K562 (cell line): ENCODE measurements around the gene DCUN1D1. TPM values are rescaled to one million over a fixed set of nuclear protein-coding genes. Genes with fewer than 3 reads are reported as not detected.

Experiments
- ATAC-seq: fragments of 200-7000 bp; cut with Tn5 transposase; 3 replicates; pipeline ENCODE4 v1.9.1; 2020; ENCODE audit warnings: moderate library complexity
- BruUV-seq: library from RNA; stranded (reverse); fragments of 400-500 nt; replicated peaks from 2 replicates; lab custom pipeline; 2021; lab: Mats Ljungman, UMichigan
- CTCF ChIA-PET: fragments of 300-600 bp; formaldehyde crosslinking; extraction: SDS; loops from one replicate; lab custom pipeline; 2021; ENCODE audit warnings: low intra/inter-chr PET ratio; lab: Yijun Ruan, JAX
- POLR2A ChIA-PET: fragments of 300-600, 350-650 bp; sonication (Branson Sonifier 250); formaldehyde crosslinking; extraction: SDS; loops from one replicate; lab custom pipeline; 2021; ENCODE audit warnings: antibody characterized with exemption, inconsistent platforms; lab: Yijun Ruan, JAX
- DNase-seq, 4 experiments: peaks; one replicate each; pipeline versions ENCODE4 v3.0.0 to v3.0.0-alpha.2; 2011 to 2018; ENCODE audit warnings: low spot score in 3 of 4, mixed read lengths in 3 of 4; ENCODE audit errors: extremely low read depth in 1 of 4
- FAIRE-seq: peaks from 2 replicates; lab custom pipeline; 2011; peaks lifted over from hg19 to GRCh38; lab: Jason Lieb, UNC
- H2AFZ ChIP-seq: 2 replicates; pipeline ENCODE4 v1.6.0; 2011; ENCODE audit warnings: low read depth, low read length, control low read depth, inconsistent platforms
- H3K27ac ChIP-seq: fragments of 200-600 bp; 3 replicates; pipeline ENCODE4 v1.8.0; 2011; ENCODE audit warnings: low read depth, mild to moderate bottlenecking, control low read depth, inconsistent platforms, low read length, moderate library complexity, mixed read lengths; ENCODE audit errors: extremely low read depth
- H3K27me3 ChIP-seq, 2 experiments: fragments of 300-600 bp in 1 of 2; 2 replicates in 1 of 2; 3 replicates in 1 of 2; pipeline versions ENCODE4 v1.6.0 to v1.8.0; 2011; ENCODE audit warnings: inconsistent platforms in 2 of 2, low read length in 2 of 2, mild to moderate bottlenecking in 1 of 2, mixed read lengths in 1 of 2, moderate library complexity in 1 of 2; ENCODE audit not compliant: control insufficient read depth in 2 of 2, insufficient read depth in 2 of 2
- H3K36me3 ChIP-seq: fragments of 300-600 bp; 3 replicates; pipeline ENCODE4 v1.8.0; 2011; ENCODE audit warnings: mild to moderate bottlenecking, low read length, inconsistent platforms; ENCODE audit not compliant: control insufficient read depth, insufficient read depth
- H3K4me1 ChIP-seq, 2 experiments: fragments of 200-600 bp in 1 of 2; replicated peaks in 1 of 2; 2 replicates in 1 of 2; 3 replicates in 1 of 2; pipeline versions ENCODE4 v1.5.1 to v1.8.0; 2011; ENCODE audit warnings: inconsistent platforms in 2 of 2, low read length in 2 of 2, mild to moderate bottlenecking in 1 of 2, mixed read lengths in 1 of 2, moderate library complexity in 1 of 2; ENCODE audit not compliant: control insufficient read depth in 2 of 2, insufficient read depth in 2 of 2
- H3K4me2 ChIP-seq: 2 replicates; pipeline ENCODE4 v1.6.1; 2011; ENCODE audit warnings: low read length, control low read depth, inconsistent platforms, mixed read lengths; ENCODE audit not compliant: insufficient read depth
- H3K4me3 ChIP-seq: fragments of 200-600 bp; sonication (generic), shearing (Covaris generic); 2 replicates; pipeline ENCODE4 v1.5.1; 2016; ENCODE audit warnings: control low read depth, inconsistent platforms
- H3K79me2 ChIP-seq: fragments of 200-600 bp; 3 replicates; pipeline ENCODE4 v1.8.0; 2011; ENCODE audit warnings: low read length, inconsistent platforms; ENCODE audit not compliant: control insufficient read depth, insufficient read depth
- H3K9ac ChIP-seq, 2 experiments: 2 replicates each; pipeline versions ENCODE4 v1.6.0 to v1.6.1; 2011; ENCODE audit warnings: low read depth in 2 of 2, low read length in 2 of 2, control low read depth in 1 of 2, inconsistent platforms in 1 of 2, mild to moderate bottlenecking in 1 of 2, mixed read lengths in 1 of 2; ENCODE audit not compliant: insufficient read depth in 1 of 2
- H3K9me1 ChIP-seq: one replicate; pipeline ENCODE4 v1.6.0; 2011; ENCODE audit warnings: inconsistent platforms, mild to moderate bottlenecking, low read length, moderate library complexity; ENCODE audit not compliant: control insufficient read depth, insufficient read depth
- H3K9me3 ChIP-seq: replicated peaks from 2 replicates; pipeline ENCODE4 v1.5.1; 2011; ENCODE audit warnings: low read depth, low read length, inconsistent platforms; ENCODE audit not compliant: control insufficient read depth, insufficient read depth
- H4K20me1 ChIP-seq: replicated peaks from 2 replicates; pipeline ENCODE4 v1.6.1; 2011; ENCODE audit warnings: low read length, inconsistent platforms, mixed read lengths; ENCODE audit not compliant: control insufficient read depth, insufficient read depth
- C11orf30 ChIP-seq: fragments of 450-650 bp; IDR thresholded peaks from 2 replicates; pipeline ENCODE4 v1.6.1; 2016; ENCODE audit warnings: low read depth, mild to moderate bottlenecking
- KDM2B ChIP-seq: fragments of 250-450 bp; sonication (Bioruptor Pico); IDR thresholded peaks from 2 replicates; pipeline ENCODE4 v1.8.0; 2021; ENCODE audit warnings: mild to moderate bottlenecking, moderate library complexity
- MAFK ChIP-seq: IDR thresholded peaks from 2 replicates; pipeline ENCODE4 v1.6.1; 2011; ENCODE audit warnings: low read length, improper control_type of control experiment
- PYGO2 ChIP-seq: fragments of 450-650 bp; IDR thresholded peaks from 2 replicates; pipeline ENCODE4 v1.6.1; 2016; ENCODE audit warnings: mild to moderate bottlenecking, missing genetic modification characterization, moderate library complexity, missing compliant biosample characterization
- RBM14 ChIP-seq: fragments of 200-400 bp; formaldehyde crosslinking; IDR thresholded peaks from 2 replicates; pipeline ENCODE4 v1.6.1; 2018; ENCODE audit warnings: low read depth, mild to moderate bottlenecking, low read length, moderate library complexity, borderline replicate concordance; ENCODE audit not compliant: insufficient read depth
- SMAD3 ChIP-seq: fragments of 450-650 bp; formaldehyde crosslinking; conservative IDR thresholded peaks from 2 replicates; pipeline ENCODE4 v1.4.0; 2020; ENCODE audit warnings: mild to moderate bottlenecking
- SRSF1 ChIP-seq: fragments of 200-400 bp; formaldehyde crosslinking; IDR thresholded peaks from 2 replicates; pipeline ENCODE4 v1.6.1; 2017; ENCODE audit warnings: mild to moderate bottlenecking, low read depth, low read length, moderate library complexity
- TCF7 ChIP-seq: sonication (generic); IDR thresholded peaks from 2 replicates; pipeline ENCODE4 v1.6.1; 2016; ENCODE audit warnings: antibody characterized with exemption, borderline replicate concordance
- ZNF780A ChIP-seq: fragments of 250-450 bp; sonication (Bioruptor Pico); IDR thresholded peaks from 2 replicates; pipeline ENCODE4 v1.5.0; 2021; ENCODE audit warnings: mild to moderate bottlenecking
- WGBS: fragments of 100-300 bp; shearing (Covaris generic); methylation state at CpG from one replicate; pipeline ENCODE4 v1.1.6; 2016; ENCODE audit warnings: low coverage, mixed read lengths; ENCODE audit not compliant: insufficient coverage; ENCODE audit errors: missing lambda C conversion rate; 5-methylcytosine and 5-hydroxymethylcytosine counted together
- in situ Hi-C: fragments of 300-500 bp; cut with MboI; formaldehyde crosslinking; loops from 4 replicates; pipeline ENCODE4 v1.15.0; 2018; ENCODE audit warnings: inconsistent platforms, mixed read lengths
- intact Hi-C: fragments of 100-400 bp; cut with micrococcal nuclease; formaldehyde crosslinking; loops from 2 replicates; pipeline ENCODE4 v1.14.2; 2022
- polyA plus RNA-seq, 8 experiments: library from polyadenylated mRNA; depleted of rRNA in 4 of 8; stranded (reverse) in 5 of 8; unstranded in 3 of 8; fragments of >200 nt; fragmentation: Nextera tagmentation in 2 of 8; fragmentation: Illumina TruSeq in 1 of 8; extraction: Ambion mirVana in 2 of 8; extraction: Trizol in 1 of 8; gene quantifications; 2 replicates each; pipeline versions ENCODE4 v1.2.1 to v1.2.3, GENCODE V29; 2011 to 2014; ENCODE audit warnings: inconsistent platforms in 1 of 8, missing spikeins in 1 of 8
- total RNA-seq, 7 experiments: library from RNA; depleted of rRNA in 6 of 7; stranded (reverse); fragments of >200 nt in 6 of 7; fragmentation: Illumina TruSeq in 2 of 7; extraction: Trizol in 2 of 7; gene quantifications; 2 replicates each; pipeline versions ENCODE4 v1.2.1 to v1.2.3, GENCODE V29; 2011 to 2021; ENCODE audit warnings: low replicate concordance in 1 of 7
- TF ChIP-seq, protein P1 (sequence below): IDR thresholded peaks from 2 replicates; pipeline ENCODE4 v1.6.1; 2016; ENCODE audit warnings: missing genetic modification characterization, missing compliant biosample characterization
- TF ChIP-seq, protein P2 (sequence below): fragments of 450-650 bp; formaldehyde crosslinking; IDR thresholded peaks from 2 replicates; pipeline ENCODE4 v1.4.0; 2020; ENCODE audit warnings: mild to moderate bottlenecking, moderate library complexity

The DCUN1D1 gene
- total and polyA plus RNA-seq, 9 of the 15 experiments (the other 6 are each of a cell fraction or from before 2014, with no cell fraction given) = 11.4 to 46.8 (median 28.2) TPM

DNA sequence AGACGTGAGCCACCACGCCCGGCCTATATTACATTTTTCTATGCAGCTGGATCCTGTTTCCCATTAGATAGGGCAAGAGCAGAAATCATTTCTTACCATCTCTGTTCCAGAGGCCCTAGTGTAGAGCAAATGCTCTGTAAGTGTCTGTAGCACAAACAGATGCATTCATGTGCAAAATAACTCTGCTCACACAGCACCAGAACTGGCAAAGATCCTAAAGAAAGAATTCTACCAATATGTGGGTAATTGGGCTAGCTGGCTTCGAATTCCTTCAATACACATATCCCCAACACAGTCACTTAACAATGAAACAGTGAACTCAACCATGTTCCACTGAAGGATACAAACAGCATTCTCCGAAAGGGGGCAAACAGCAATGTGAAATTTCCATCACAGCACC lies 32.7 kb upstream of the DCUN1D1 start:
- no peaks in the 10 kb centered on the region for H4K20me1 ChIP-seq
- POLR2A ChIA-PET = no interaction called here
- ATAC-seq (no peak), DNase-seq (no peak), FAIRE-seq (no peak)
- H3K9me3 ChIP-seq = no peaks in the 10 kb centered on the region
- BruUV-seq = no TSS peak
- H3K9ac ChIP-seq = no peak overlapping the region
- no peak overlapping the region for H3K4me3 ChIP-seq
- WGBS = 76% methylated on average over 5 of the region's 5 CpGs
- H3K27me3 ChIP-seq = no peaks in the 10 kb centered on the region
- peaks cover 14% of the 10 kb centered on the region in 2 experiments for H3K4me1 ChIP-seq
- H2AFZ ChIP-seq = no peak overlapping the region
- in situ Hi-C loops = no loop called here
- TF ChIP-seq RBM14 = no peak
- no peak for TF ChIP-seq KDM2B
- TF ChIP-seq, protein P1, sequence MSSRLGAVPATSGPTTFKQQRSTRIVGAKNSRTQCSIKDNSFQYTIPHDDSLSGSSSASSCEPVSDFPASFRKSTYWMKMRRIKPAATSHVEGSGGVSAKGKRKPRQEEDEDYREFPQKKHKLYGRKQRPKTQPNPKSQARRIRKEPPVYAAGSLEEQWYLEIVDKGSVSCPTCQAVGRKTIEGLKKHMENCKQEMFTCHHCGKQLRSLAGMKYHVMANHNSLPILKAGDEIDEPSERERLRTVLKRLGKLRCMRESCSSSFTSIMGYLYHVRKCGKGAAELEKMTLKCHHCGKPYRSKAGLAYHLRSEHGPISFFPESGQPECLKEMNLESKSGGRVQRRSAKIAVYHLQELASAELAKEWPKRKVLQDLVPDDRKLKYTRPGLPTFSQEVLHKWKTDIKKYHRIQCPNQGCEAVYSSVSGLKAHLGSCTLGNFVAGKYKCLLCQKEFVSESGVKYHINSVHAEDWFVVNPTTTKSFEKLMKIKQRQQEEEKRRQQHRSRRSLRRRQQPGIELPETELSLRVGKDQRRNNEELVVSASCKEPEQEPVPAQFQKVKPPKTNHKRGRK (tag) = no peak
- no peak for TF ChIP-seq SRSF1
- TF ChIP-seq PYGO2 (tag) = no peak
- TF ChIP-seq, protein P2, sequence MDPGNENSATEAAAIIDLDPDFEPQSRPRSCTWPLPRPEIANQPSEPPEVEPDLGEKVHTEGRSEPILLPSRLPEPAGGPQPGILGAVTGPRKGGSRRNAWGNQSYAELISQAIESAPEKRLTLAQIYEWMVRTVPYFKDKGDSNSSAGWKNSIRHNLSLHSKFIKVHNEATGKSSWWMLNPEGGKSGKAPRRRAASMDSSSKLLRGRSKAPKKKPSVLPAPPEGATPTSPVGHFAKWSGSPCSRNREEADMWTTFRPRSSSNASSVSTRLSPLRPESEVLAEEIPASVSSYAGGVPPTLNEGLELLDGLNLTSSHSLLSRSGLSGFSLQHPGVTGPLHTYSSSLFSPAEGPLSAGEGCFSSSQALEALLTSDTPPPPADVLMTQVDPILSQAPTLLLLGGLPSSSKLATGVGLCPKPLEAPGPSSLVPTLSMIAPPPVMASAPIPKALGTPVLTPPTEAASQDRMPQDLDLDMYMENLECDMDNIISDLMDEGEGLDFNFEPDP = no peak
- TF ChIP-seq TCF7 = no peak
- TF ChIP-seq ZNF780A (CRISPR knock-in tag) = no peak
- TF ChIP-seq C11orf30 = no peak
- TF ChIP-seq MAFK = no peak
- TF ChIP-seq SMAD3 (CRISPR knock-in tag) = no peak
- H3K9me1 ChIP-seq = no peaks in the 10 kb centered on the region
- intact Hi-C loops = no loop called here
- CTCF ChIA-PET = no interaction called here
- H3K36me3 ChIP-seq = peaks cover 20% of the 10 kb centered on the region; the same call in 2 of the 3 replicates
- H3K79me2 ChIP-seq = no peaks in the 10 kb centered on the region
- H3K4me2 ChIP-seq = no peak overlapping the region
- H3K27ac ChIP-seq = no peak overlapping the region
